CD4-positive, alpha-beta T cell treated with Interleukin-15 for 1 hour (primary cell): ENCODE results near the gene NMNAT3.

Experiments
- DNase-seq: peaks from one replicate; pipeline ENCODE4 v3.0.0-alpha.2; 2020

NMNAT3 gene

DNA sequence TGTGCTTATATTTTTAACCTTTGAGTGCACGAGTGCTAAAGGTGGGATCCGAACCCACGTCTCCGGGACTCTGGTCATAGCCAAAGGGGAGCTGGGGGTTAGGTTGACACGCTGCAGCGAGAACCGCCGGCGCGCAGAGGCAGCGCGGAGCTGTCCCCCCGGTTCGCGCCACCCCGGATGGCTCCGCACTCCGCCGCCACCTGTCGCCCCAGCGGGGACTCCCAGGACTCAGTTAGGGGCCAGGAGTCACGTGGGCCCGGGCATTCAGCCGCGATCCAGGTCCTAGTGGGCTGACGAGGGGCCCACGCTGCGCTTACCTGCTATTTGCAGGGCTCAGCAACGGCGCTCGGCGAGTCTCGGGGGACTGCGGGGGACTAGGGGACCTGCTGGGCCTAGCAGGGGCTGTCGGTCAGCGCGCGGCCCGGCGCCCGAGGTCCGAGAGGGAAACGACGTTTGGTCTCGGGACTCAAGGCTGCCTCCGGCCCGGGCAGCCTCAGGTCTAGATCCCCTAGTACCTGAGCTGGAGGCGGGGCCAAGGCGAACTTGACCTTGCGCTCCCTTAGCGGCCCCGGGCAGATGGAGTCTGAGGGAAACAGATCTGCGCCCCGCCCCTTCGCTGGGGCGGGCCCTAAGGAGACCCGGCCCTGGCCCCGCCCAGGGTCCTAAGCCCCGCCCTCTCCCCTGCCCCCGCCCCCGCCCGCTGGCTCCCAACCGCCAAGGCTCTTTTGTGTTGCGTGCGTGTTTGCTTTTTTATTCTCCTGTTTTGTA lies at the start of gene NMNAT3:
NMNAT3 (minus strand) TSS at position 585 of the 768 bp plus-strand sequence. CDS start 50,248 bp downstream, outside the sequence.
- DNase-seq: peak; percentile 82

DNA sequence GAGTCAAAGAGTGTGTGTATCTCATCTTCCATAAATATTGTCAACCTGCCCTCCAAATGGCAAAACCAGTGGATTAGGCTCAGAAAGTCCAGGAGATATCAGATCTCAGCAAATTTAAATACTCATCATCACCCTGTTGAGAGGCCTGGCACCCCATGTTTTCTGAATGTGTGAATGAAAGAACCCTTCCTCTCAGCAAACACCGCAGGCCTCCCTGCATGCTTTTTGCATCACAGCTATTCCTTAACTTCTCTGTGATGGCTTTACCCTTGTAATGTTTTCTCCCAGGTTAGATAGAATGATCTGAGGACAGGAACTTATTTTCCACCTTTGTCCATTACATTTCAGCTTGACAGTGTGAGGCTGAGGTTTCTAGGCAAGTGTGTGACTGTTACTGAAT lies 43.6 kb upstream of the NMNAT3 start:
- DNase-seq: no peak

GRCh38 chr3:139718415-139718814 lies 40.6 kb upstream of the NMNAT3 start:
- no peak for DNase-seq

DNA sequence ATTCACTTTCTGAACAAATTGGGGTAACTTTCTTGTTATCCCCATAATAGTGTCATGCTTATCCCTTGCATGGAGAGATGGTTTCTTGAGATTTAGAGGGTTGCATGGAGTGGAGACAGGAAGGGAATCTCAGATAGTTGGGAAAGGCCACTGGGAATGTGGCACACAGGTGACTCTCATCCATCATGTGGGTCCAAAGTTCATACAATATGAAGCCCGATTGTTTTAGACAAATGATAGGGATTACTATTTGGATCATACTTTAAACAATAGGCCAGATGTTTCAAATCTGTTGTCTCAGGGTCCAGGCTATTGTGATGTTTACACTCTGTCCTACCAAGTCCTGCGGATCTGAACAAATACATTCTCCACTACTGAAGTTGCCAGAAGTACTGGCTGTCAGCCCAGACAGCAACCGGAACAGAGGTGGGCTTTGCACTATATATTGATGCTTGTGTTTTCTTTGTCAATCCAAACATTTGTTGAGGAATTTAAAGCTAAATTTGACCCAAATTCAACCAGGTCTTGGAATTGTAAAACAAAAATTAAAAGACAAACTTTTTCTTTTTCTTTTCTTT lies 39.2 kb upstream of the NMNAT3 start:
- no peak for DNase-seq

- no peak for DNase-seq
These were observed 38.1 kb upstream of the NMNAT3 start for GRCh38 chr3:139715743-139716360.

GRCh38 chr3:139715166-139715565 lies 37.4 kb upstream of the NMNAT3 start:
- DNase-seq: no peak

DNA sequence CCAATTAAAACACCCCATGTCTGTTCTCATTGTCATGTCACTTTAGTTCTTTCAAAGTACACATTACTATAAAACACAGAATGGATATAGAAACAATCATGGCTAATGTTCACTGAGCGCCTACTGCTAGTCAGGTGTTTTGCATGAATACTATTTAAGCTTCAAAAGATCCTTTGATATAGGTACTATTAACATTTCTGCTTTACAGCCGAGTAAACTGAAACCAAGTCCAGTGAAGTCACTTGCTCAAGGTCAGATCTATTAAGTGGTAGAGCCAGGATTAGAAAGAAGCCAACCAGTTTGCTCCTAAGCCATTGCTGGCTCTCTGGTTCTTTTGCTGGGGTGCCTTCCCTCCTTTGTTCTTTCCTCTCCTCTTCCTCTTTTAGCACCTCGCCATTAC lies 32.4 kb upstream of the NMNAT3 start:
- no peak for DNase-seq

GRCh38 chr3:139705631-139706030 lies 27.9 kb upstream of the NMNAT3 start:
- no peak for DNase-seq

GRCh38 chr3:139696314-139696604 lies 18.5 kb upstream of the NMNAT3 start:
- no peak for DNase-seq

GRCh38 chr3:139695426-139696313 lies 17.9 kb upstream of the NMNAT3 start:
- no peak for DNase-seq

- no peak for DNase-seq
These were observed 17.2 kb upstream of the NMNAT3 start for GRCh38 chr3:139695007-139695406.

DNA sequence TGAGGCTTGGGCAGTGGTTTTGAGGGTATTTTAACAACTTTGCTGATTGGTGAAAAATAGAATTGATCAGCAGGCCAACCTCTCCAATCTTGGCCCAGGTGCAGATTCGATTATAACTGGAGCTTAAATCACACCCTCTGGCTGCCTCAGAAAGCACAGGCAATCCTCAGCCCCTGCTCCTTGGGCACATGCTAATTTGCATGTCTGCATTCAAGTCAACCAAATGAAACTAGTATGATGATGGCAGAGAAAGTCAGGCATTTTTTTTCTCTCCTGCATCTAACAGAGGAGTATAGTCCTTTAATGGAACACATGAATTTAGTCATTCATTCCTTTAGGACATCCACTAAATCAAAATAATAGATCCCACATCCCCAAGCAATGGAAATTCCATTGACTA lies 16.8 kb upstream of the NMNAT3 start:
- no peak for DNase-seq

DNA sequence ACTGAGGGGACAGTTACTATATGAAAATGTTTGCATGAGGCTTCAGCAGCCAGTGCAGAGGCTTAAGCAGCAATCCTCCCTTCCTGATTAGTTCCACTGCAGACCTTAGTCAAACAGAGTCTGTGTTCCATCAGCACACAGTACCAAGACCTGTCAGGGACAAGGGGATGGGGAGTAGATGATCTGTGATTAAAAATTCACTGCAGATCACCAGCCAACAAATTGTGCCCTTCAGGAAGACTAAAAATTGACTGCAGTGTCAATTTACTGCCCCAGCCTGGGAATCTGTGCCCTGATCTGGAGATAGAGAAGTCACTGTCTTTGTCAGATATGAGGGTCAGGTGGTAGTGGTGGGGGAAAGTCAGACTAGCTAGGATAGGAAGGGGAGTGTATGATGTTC lies 13.8 kb upstream of the NMNAT3 start:
- no peak for DNase-seq

- no peak for DNase-seq
These were observed 12.0 kb upstream of the NMNAT3 start for GRCh38 chr3:139689708-139690228.

DNA sequence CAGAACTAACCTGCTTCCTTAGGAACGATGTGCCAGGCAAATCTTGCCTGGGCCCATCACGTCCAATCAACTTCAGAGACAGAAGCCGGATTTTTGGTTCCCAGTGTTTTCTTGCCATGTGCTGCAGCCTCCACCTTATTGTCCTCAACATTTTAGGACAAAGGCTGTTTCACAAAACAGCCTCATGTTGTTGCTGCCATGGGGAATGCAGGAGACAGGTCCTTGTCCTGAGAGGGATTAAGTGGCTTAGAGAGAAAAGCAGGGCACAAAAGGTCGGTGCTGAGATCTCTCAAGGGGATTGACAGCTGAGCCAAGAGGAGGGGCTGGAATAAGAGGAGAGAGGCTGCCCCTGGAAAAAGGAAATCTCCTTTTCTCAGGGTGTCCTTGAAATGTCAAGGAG lies 11.3 kb upstream of the NMNAT3 start:
- no peak for DNase-seq

DNA sequence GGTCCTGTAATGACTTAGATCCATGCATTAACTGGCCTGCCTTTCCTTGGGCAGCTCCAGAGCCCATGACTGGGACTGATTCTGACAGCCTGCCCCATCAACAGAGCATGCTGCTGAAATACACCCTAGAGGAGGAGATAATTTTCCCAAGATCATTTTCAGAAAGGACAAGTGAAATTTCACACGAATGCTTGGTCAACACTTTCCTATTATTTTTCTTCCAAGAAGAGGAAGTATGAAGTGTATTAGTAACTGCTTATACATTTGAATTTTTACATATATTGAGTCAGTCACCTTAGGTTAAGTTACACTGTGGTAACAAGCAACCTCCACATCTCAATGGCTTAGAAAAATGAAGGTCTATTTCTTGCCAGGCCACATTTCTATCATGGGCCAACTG lies 9.7 kb upstream of the NMNAT3 start:
- no peak for DNase-seq

DNA sequence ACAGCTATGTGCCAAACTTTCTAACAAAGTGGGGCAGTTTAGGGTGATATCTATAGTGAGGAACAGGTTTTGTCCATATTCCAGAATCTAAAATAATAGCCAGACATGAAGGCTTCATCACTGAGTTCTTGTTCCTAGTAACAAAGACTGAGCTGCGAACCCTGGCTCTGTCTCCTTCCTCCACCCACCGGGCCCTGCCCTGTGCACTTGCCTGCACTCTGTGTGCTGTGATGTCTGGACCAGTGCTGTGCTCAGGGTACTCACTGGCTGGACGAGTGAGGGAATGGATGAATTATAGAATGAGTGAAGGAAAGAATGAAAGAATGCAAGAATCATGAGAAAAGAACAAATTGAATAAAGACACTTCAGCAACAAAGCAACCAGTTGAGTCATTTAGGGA lies 8.9 kb upstream of the NMNAT3 start:
- DNase-seq: no peak

DNA sequence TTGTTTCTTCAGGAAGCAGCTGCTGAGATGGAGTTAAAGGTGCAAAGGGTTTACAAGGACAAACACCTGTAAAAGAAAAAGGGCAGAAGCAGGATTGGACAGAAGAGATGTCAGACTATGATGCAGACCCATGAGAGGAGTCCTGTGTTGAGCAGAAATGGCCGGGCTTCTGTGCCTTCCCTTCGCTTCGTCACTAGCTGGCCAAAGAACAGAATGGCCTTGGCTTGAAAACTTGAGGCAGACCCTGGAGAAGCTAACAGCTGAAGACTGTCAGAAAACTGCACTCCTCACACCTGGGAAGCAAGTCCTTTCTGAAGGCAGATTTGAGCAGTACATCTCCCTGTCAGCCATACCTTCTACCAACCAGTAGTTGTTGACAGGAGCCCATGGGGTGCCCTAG lies 8.4 kb upstream of the NMNAT3 start:
- no peak for DNase-seq

DNA sequence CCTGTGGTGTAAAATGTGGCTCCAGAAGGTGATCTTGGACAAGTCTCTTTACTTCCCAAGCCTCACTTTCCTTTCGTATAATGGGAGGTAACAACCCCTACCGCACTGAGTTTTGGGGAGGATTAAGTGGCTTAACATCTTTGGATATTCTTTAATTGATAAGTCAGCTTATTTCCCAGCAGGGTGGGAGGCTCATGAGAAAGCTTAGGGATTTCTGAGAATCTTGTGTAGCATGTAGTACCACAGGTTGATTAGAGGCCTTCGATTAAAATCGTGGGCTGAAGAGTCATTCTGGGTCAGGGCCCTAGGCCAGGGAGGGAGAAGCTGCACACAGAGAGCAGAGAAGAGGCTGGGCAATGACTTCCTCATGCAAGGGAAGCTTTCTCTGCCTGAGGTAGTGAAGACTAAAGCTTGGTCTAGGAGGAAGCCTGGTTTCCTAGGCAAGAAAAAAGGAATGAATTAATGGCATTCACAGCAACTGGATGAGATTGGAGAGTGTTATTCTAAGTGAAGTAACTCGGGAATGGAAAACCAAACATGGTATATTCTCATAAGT lies 1.5 kb upstream of the NMNAT3 start:
- no peak for DNase-seq

GRCh38 chr3:139676632-139677387 lies 962 bp downstream of the NMNAT3 start:
- DNase-seq: no peak

DNA sequence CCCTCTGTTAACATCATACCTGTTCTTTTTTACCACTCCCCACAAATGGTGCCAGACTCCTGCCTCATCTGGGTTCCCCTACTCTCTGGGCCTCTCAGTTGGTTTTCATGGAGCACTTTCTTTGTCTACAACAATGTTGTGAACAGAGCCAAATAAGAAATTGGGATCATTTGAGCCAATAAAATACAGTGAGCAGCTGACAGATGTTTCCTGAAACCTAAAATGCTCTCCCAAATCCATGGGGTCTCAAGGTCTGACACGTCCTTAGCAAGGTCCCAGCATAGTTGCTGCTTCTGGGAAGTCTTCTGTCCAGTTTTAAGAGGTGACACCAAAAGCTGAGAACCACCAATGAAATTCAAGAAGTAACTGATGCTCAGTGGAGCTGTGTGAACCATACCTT lies 1.7 kb downstream of the NMNAT3 start:
- DNase-seq: no peak

- no peak for DNase-seq
These were observed 2.4 kb downstream of the NMNAT3 start for GRCh38 chr3:139675327-139675726.
